ENCODE results near the gene DHX57. TPM values are rescaled to one million over a fixed set of nuclear protein-coding genes. Genes with fewer than 3 reads are reported as not detected.

DHX57 gene
- total and polyA plus RNA-seq, 2 experiments from 2014 or later: 13.3 to 32.9 TPM

- Mint-ChIP-seq H3K27ac (no peak overlapping the region), H3K9me3 (no peaks in the 10 kb centered on the region), H3K4me3 (no peak overlapping the region), H3K36me3 (ENCODE audit: low read depth) (no peaks in the 10 kb centered on the region), H3K27me3 (ENCODE audit: insufficient read depth, low read depth, poor library complexity) (peaks cover 4% of the 10 kb centered on the region), H3K4me1 (no peaks in the 10 kb centered on the region)
- ATAC-seq: no peak
- no peak overlapping the region for H3K4me2 ChIP-seq
- H3K9me2 ChIP-seq (ENCODE audit: insufficient read depth): no peaks in the 10 kb centered on the region
- DNase-seq (ENCODE audit: low spot score): no peak
- H3K4me3 ChIP-seq: no peak overlapping the region
- no peaks in the 10 kb centered on the region for H3K79me2 ChIP-seq (replicated peaks; ENCODE audit: insufficient read depth)
- no peaks in the 10 kb centered on the region for H3K4me1 ChIP-seq (ENCODE audit: insufficient read depth)
- H3K27ac ChIP-seq (ENCODE audit: low read depth): no peak overlapping the region
- no peaks in the 10 kb centered on the region for H3K36me3 ChIP-seq (ENCODE audit: insufficient read depth)
- TF ChIP-seq POLR2AphosphoS5 (IDR thresholded peaks at IDR 0.05; ENCODE audit: low read depth) (no peak), EZH2phosphoT487 (IDR thresholded peaks at IDR 0.05; ENCODE audit: unreplicated experiment) (no peak), JUNB (IDR thresholded peaks at IDR 0.05; ENCODE audit: unreplicated experiment) (no peak), STAT1 (IDR thresholded peaks at IDR 0.05; ENCODE audit: unreplicated experiment) (no peak), NANOG (IDR thresholded peaks at IDR 0.05; ENCODE audit: borderline replicate concordance) (no peak), ZNF114 (CRISPR knock-in tag; IDR thresholded peaks at IDR 0.05) (no peak)
- no peak overlapping the region for H2AFZ ChIP-seq
- H4K20me1 ChIP-seq (replicated peaks; ENCODE audit: insufficient read depth): no peaks in the 10 kb centered on the region
- H3F3A ChIP-seq (replicated peaks; ENCODE audit: low read depth): no peaks in the 10 kb centered on the region
- no peaks in the 10 kb centered on the region for H3K27me3 ChIP-seq (ENCODE audit: insufficient read depth)
Measured at GRCh38 chr2:38909872-38910271, 34.1 kb upstream of the DHX57 start.

GRCh38 chr2:38907743-38908562, 32.2 kb upstream of the DHX57 start:
- DNase-seq (ENCODE audit: low spot score) (no peak), ATAC-seq (no peak)
- Mint-ChIP-seq H3K9me3 (no peaks in the 10 kb centered on the region), H3K27me3 (ENCODE audit: insufficient read depth, low read depth, poor library complexity) (peaks cover 4% of the 10 kb centered on the region), H3K36me3 (ENCODE audit: low read depth) (no peaks in the 10 kb centered on the region), H3K4me3 (no peak overlapping the region), H3K27ac (no peak overlapping the region), H3K4me1 (no peaks in the 10 kb centered on the region)
- no peaks in the 10 kb centered on the region for H3K36me3 ChIP-seq (ENCODE audit: insufficient read depth)
- no peaks in the 10 kb centered on the region for H3K27me3 ChIP-seq (ENCODE audit: insufficient read depth)
- H3K4me3 ChIP-seq: no peak overlapping the region
- no peak overlapping the region; the same call in 1 of the 2 replicates for H2AFZ ChIP-seq
- no peaks in the 10 kb centered on the region for H3K79me2 ChIP-seq (replicated peaks; ENCODE audit: insufficient read depth)
- no peaks in the 10 kb centered on the region for H3K9me2 ChIP-seq (ENCODE audit: insufficient read depth)
- H3K27ac ChIP-seq (ENCODE audit: low read depth): no peak overlapping the region
- no peaks in the 10 kb centered on the region for H4K20me1 ChIP-seq (replicated peaks; ENCODE audit: insufficient read depth)
- no peaks in the 10 kb centered on the region for H3F3A ChIP-seq (replicated peaks; ENCODE audit: low read depth)
- H3K4me1 ChIP-seq (ENCODE audit: insufficient read depth): no peaks in the 10 kb centered on the region
- H3K4me2 ChIP-seq: no peak overlapping the region
- TF ChIP-seq ZNF462 (CRISPR knock-in tag; IDR thresholded peaks at IDR 0.05) (no peak), CREB1 (CRISPR knock-in tag; IDR thresholded peaks at IDR 0.05; ENCODE audit: low read depth) (no peak), STAT1 (IDR thresholded peaks at IDR 0.05; ENCODE audit: unreplicated experiment) (no peak), CTCF (conservative IDR thresholded peaks at IDR 0.05; ENCODE audit: low read depth in 2 of 2) (no peak), POLR2AphosphoS5 (IDR thresholded peaks at IDR 0.05; ENCODE audit: low read depth) (no peak), REST (IDR thresholded peaks at IDR 0.05; ENCODE audit: unreplicated experiment) (no peak)

Measured in GM23338 (cell line).